ENCODE results near the gene TCL1B.

GRCh38 chr14:95695913-95696312 lies 9.7 kb downstream of the TCL1B start:
- no peak for TF ChIP-seq YY1 (IDR thresholded peaks at IDR 0.05; ENCODE audit: insufficient read depth, insufficient read length)
- no peak for TF ChIP-seq SUZ12 (IDR thresholded peaks at IDR 0.05; ENCODE audit: extremely low read depth, insufficient read depth, insufficient read length)

Measured in NT2/D1 (cell line).